HepG2 (cell line): ENCODE results near the gene MARCHF9. TPM values are rescaled to one million over a fixed set of nuclear protein-coding genes. Genes with fewer than 3 reads are reported as not detected.

Experiments used
- CEBPB ChIP-seq: IDR thresholded peaks from 2 replicates; pipeline ENCODE4 v1.6.1; 2011; ENCODE audit warnings: low read depth, low read length, improper control_type of control experiment, borderline replicate concordance
- DNMT1 ChIP-seq: sonication (generic); formaldehyde crosslinking; IDR thresholded peaks from 2 replicates; pipeline ENCODE4 v1.5.1; 2020; ENCODE audit warnings: mild to moderate bottlenecking, missing genetic modification reagents
- MED8 ChIP-seq: sonication (generic); formaldehyde crosslinking; IDR thresholded peaks from 2 replicates; pipeline ENCODE4 v1.8.1; 2023; ENCODE audit warnings: mild to moderate bottlenecking, missing genetic modification reagents; ENCODE audit not compliant: insufficient replicate concordance
- PBX3 ChIP-seq: sonication (generic); formaldehyde crosslinking; IDR thresholded peaks from 2 replicates; pipeline ENCODE4 v1.8.1; 2023; ENCODE audit warnings: missing genetic modification reagents, inconsistent platforms, borderline replicate concordance
- RCOR2 ChIP-seq: IDR thresholded peaks from 2 replicates; pipeline ENCODE4 v1.6.1; 2016; ENCODE audit warnings: missing biosample characterization, missing genetic modification reagents
- SETDB1 ChIP-seq: sonication (generic); formaldehyde crosslinking; IDR thresholded peaks from 2 replicates; pipeline ENCODE4 v1.5.1; 2020; ENCODE audit warnings: missing genetic modification reagents, mild to moderate bottlenecking, borderline replicate concordance
- SMARCE1 ChIP-seq: fragments of 450-650 bp; IDR thresholded peaks from 2 replicates; pipeline ENCODE4 v1.6.1; 2017; ENCODE audit warnings: borderline replicate concordance
- SSRP1 ChIP-seq: IDR thresholded peaks from 2 replicates; pipeline ENCODE4 v1.6.1; 2016; ENCODE audit warnings: control low read depth
- TRAFD1 ChIP-seq: sonication (generic); formaldehyde crosslinking; IDR thresholded peaks from 2 replicates; pipeline ENCODE4 v1.5.1; 2020; ENCODE audit warnings: missing genetic modification reagents, mild to moderate bottlenecking, borderline replicate concordance
- USF2 ChIP-seq, 2 experiments: sonication (generic) in 1 of 2; formaldehyde crosslinking in 1 of 2; IDR thresholded peaks; 2 replicates each; pipeline versions ENCODE4 v1.5.1 to v1.6.1; 2011 to 2020; ENCODE audit warnings: borderline replicate concordance in 1 of 2, low read depth in 1 of 2, low read length in 1 of 2, mild to moderate bottlenecking in 1 of 2, missing genetic modification reagents in 1 of 2, moderate library complexity in 1 of 2
- YY1 ChIP-seq: IDR thresholded peaks from 2 replicates; pipeline ENCODE4 v1.6.1; 2011; ENCODE audit warnings: low read length, low read depth, moderate library complexity, mild to moderate bottlenecking; ENCODE audit not compliant: insufficient read depth, insufficient replicate concordance
- ZBTB10 ChIP-seq: sonication (generic); formaldehyde crosslinking; IDR thresholded peaks from 2 replicates; pipeline ENCODE4 v1.4.0; 2020; ENCODE audit warnings: missing genetic modification reagents, borderline replicate concordance
- ZFP1 ChIP-seq: IDR thresholded peaks from 2 replicates; pipeline ENCODE4 v1.6.1; 2016
- ZNF121 ChIP-seq: sonication (generic); formaldehyde crosslinking; IDR thresholded peaks from 2 replicates; pipeline ENCODE4 v1.5.0; 2020; ENCODE audit warnings: mild to moderate bottlenecking, missing genetic modification reagents
- ZNF230 ChIP-seq: sonication (generic); formaldehyde crosslinking; IDR thresholded peaks from 2 replicates; pipeline ENCODE4 v1.4.0; 2020; ENCODE audit warnings: mild to moderate bottlenecking, missing genetic modification reagents
- ZNF331 ChIP-seq: sonication (generic); formaldehyde crosslinking; IDR thresholded peaks from 2 replicates; pipeline ENCODE4 v1.4.0; 2020; ENCODE audit warnings: missing genetic modification reagents
- ZNF33B ChIP-seq: sonication (generic); formaldehyde crosslinking; IDR thresholded peaks from 2 replicates; pipeline ENCODE4 v1.5.1; 2020; ENCODE audit warnings: mild to moderate bottlenecking, missing genetic modification reagents
- ZNF34 ChIP-seq: sonication (generic); formaldehyde crosslinking; IDR thresholded peaks from 2 replicates; pipeline ENCODE4 v1.4.0; 2020; ENCODE audit warnings: mild to moderate bottlenecking, missing genetic modification reagents, borderline replicate concordance
- ZNF430 ChIP-seq: sonication (generic); formaldehyde crosslinking; IDR thresholded peaks from 2 replicates; pipeline ENCODE4 v1.9.0; 2021; ENCODE audit warnings: mild to moderate bottlenecking, missing genetic modification reagents
- ZNF552 ChIP-seq: sonication (generic); formaldehyde crosslinking; IDR thresholded peaks from 2 replicates; pipeline ENCODE4 v1.9.0; 2022; ENCODE audit warnings: missing genetic modification reagents, mild to moderate bottlenecking, borderline replicate concordance
- ZNF839 ChIP-seq: sonication (generic); formaldehyde crosslinking; IDR thresholded peaks from 2 replicates; pipeline ENCODE4 v1.4.0; 2020; ENCODE audit warnings: missing genetic modification reagents, mild to moderate bottlenecking, borderline replicate concordance
- polyA plus RNA-seq, 8 experiments: library from polyadenylated mRNA; depleted of rRNA in 3 of 8; stranded (reverse) in 7 of 8; unstranded in 1 of 8; fragments of >200 nt; fragmentation: Illumina TruSeq in 4 of 8; extraction: Trizol in 4 of 8; gene quantifications; 2 replicates each; pipeline versions ENCODE4 v1.2.1 to v1.2.3, GENCODE V29; 2011 to 2016; ENCODE audit warnings: low read depth in 4 of 8, missing spikeins in 1 of 8, mixed read lengths in 1 of 8; ENCODE audit not compliant: insufficient read depth in 1 of 8
- total RNA-seq, 5 experiments: library from RNA; depleted of rRNA; stranded (reverse); fragments of >200 nt; fragmentation: Illumina TruSeq; extraction: Trizol; gene quantifications; 2 replicates each; pipeline ENCODE4 v1.2.3, GENCODE V29; 2016; ENCODE audit warnings: low read depth in 1 of 5

MARCHF9 gene
- total and polyA plus RNA-seq, 2 of the 13 experiments (the other 11 are each of a cell fraction or from before 2014, with no cell fraction given), result 5.7 to 9.6 TPM

- TF ChIP-seq RCOR2 (CRISPR knock-in tag) (no peak), ZNF430 (CRISPR knock-in tag) (peak; percentile 55; the same call in 1 of the 2 replicates), PBX3 (CRISPR knock-in tag) (no peak), ZNF839 (no peak), ZNF33B (CRISPR knock-in tag) (no peak), ZNF552 (CRISPR knock-in tag) (no peak), SETDB1 (CRISPR knock-in tag) (no peak), YY1 (no peak), ZNF121 (no peak), SSRP1 (CRISPR knock-in tag) (no peak), ZFP1 (no peak), ZNF34 (CRISPR knock-in tag) (no peak), SMARCE1 (no peak), MED8 (no peak), ZBTB10 (CRISPR knock-in tag) (peak; percentile 62; the same call in 1 of the 2 replicates), ZNF331 (no peak), ZNF230 (CRISPR knock-in tag) (no peak), TRAFD1 (no peak), DNMT1 (no peak), CEBPB (no peak), USF2 (IDR thresholded peaks at IDR 0.05; ENCODE audit: low read depth, low read length) (no peak), USF2 (CRISPR knock-in tag; IDR thresholded peaks at IDR 0.05; ENCODE audit: borderline replicate concordance) (no peak)
Observed at GRCh38 chr12:57755454-57756372, 810 bp downstream of the MARCHF9 start (continued).
